ENCODE data around the gene LCN12.

The LCN12 gene

DNA sequence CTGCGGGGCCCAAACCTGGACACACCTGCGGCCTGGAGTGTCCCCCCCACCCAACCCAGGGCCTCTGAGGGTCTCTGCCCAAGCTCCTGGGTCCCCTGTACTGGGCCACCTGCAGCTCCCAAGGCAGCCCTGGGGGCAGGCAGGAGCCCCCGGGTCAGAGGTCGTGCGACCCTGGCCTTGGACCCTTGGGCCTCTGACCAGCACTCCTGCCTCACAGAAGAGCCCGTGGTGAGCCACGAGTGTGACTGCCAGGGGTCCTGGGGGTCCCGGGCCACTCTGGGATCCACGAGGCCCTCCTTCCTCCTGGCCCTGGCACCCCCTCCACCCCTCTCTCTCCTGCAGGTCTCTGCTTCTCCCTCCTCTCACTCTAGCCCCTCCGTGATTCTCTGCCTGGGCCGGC is 20.3 kb downstream of the LCN12 start:
- no peak for DNase-seq

DNA sequence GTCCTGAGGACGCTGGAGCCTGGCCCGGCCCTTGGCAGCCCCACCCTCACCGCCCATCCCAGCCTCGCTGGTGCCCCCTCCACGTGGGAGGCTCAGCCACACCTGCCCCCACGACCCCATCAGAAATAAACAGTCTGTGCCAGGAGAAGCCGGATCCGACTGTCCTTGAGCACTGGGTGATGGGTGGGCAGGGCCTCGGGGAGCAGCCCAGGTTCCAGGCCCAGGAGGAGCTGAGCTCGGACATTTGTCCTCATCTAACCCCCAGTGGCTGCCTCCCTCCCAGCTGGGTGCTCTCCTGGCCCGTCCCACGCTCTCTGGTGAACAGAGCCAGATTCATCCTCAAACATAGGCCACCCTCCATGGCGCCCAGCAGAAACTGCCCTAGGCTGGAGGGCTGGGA is 20.7 kb downstream of the LCN12 start:
- no peak for DNase-seq

DNA sequence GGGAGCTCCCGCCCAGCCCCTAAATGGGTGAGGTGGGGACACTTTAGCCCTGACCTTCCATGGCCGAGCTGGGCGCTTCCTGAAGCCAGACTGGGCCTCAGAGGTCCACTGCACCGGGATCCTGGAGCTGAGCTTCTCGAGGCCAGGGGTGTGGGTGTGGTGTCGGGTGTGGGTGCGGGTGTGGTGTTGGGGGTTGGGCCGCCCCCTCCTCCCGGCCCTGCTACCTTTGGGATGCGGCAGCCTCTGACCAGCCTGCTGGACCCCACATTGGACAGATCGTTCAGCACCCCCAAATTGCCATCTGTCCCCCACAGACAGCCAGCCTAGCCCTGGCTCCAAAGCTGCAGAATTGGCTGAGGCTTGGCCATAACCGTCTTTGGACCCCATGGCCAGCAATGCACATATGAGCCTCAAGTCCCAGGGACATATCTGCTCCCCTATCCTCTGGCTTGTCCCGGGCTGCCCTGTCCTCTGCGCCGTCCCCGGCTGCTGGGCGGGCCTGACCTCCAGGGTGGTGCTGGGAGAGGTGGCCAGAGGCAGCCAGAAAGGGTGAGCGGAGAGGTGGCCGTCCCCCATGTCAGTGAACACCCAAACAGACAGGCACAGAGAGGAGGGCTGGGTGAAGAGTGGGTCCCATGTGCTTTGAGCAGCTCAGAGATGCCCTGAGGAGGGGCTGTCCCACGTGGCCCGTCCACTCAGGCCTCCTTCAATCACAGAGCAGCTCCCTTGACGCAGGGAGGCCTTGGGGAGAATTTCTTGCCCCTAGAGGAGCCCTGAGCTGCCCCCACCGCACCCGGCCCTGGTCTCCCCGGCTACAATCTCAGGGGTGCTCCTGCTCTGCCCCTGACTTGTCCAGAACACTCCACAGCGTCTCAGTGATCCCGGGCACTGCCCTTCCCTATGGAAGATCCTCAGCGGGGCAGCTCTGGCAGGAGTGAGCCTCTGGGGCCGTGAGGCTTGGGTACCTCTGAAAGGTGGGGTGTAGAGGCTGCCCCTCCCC is 21.8 kb downstream of the LCN12 start:
- DNase-seq = no peak

- no peak for DNase-seq
Measured at GRCh38 chr9:136974817-136975535, 22.9 kb downstream of the LCN12 start.

DNA sequence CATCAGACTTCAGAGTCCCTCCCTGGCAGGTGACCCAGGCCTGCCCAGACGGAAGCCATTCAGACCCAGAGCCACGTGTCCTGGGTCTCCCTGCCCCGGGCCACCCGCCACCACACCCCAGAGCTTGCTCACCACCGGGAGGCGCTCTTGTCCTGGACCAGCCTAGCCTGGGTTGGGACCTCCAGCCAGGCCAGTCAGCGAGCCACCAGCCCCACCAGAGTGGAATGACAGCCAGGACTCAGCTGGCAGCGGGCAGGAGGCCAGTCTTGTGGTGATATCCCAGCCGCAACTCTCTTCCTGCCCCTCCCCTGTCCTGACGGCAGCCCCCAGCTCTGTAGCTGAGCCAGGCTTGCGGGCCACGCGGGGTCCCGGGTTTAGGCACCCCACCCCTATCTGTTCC is 23.6 kb downstream of the LCN12 start:
- DNase-seq = peak in 44 of 51 donors; percentile 30 to 89 (median 70)

GRCh38 chr9:136977223-136977622 is 25.1 kb downstream of the LCN12 start, which contains the start of gene PTGDS:
TSS of gene PTGDS (plus strand) at chr9:136977504. CDS start at chr9:136977579, 75 bp downstream.
- DNase-seq = peak; percentile 70 to 98 (median 93)

DNA sequence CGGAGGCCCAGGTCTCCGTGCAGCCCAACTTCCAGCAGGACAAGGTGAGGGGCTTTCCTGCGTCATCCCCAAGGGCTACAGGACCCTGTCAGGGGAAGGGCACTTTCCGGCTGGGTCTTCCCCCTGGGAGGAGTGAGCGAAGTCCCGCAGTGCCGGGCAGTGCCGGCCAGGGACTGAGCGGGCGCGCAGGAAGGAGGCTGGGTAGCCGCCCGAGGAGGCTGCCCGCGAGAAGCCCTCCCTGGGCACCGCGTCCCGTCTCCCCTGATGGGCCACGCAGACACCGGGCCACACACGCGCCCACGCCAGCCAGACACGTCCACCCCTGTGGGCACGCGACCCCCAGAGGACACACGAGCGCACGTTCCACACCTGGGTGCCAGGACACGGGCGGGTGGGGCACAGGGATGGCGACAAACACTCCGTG is 25.6 kb downstream of the LCN12 start:
- DNase-seq = peak in 3 of 51 donors; percentile 53 to 68 (median 56)

- DNase-seq = peak in 50 of 51 donors; percentile 44 to 99 (median 89)
Measured at GRCh38 chr9:136978073-136978864, 26.2 kb downstream of the LCN12 start.

GRCh38 chr9:136978865-136979544 is 26.9 kb downstream of the LCN12 start:
- DNase-seq = peak in 4 of 51 donors; percentile 42 to 71 (median 58)

DNA sequence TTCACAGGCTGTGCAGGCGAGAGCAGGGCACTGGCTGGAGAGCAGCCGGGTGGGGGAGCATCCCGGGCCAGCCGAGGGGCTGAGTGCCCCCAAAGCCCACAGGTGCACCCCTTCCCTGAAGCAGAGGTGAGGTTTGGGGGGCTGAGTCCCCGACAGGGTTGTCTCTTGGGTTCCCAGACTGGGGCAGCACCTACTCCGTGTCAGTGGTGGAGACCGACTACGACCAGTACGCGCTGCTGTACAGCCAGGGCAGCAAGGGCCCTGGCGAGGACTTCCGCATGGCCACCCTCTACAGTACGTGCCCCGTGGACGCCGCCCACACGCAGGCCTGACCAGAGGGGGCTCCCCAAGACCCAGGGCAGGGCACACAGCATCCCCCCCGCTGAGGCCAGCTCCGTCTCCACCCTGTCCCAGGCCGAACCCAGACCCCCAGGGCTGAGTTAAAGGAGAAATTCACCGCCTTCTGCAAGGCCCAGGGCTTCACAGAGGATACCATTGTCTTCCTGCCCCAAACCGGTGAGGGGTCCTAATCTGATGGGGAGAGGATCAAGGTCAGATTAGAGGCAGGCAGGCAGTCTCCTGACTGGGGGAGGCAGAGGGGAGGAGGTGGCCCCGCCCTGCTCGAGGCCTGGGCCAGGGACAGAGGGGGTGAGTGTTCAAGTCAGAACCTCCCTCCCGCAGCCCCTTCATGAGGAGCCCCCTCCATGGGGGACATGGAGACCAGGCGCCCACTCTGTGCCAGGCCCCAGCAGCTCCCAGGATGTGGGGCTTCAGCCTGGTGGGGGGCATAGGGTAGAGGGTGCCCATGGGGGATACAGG is 27.9 kb downstream of the LCN12 start:
- peak in 6 of 51 donors; percentile 17 to 58 (median 36) for DNase-seq

- DNase-seq = peak in 10 of 51 donors; percentile 26 to 81 (median 58)
Measured at GRCh38 chr9:136980669-136981478, 28.8 kb downstream of the LCN12 start.

DNA sequence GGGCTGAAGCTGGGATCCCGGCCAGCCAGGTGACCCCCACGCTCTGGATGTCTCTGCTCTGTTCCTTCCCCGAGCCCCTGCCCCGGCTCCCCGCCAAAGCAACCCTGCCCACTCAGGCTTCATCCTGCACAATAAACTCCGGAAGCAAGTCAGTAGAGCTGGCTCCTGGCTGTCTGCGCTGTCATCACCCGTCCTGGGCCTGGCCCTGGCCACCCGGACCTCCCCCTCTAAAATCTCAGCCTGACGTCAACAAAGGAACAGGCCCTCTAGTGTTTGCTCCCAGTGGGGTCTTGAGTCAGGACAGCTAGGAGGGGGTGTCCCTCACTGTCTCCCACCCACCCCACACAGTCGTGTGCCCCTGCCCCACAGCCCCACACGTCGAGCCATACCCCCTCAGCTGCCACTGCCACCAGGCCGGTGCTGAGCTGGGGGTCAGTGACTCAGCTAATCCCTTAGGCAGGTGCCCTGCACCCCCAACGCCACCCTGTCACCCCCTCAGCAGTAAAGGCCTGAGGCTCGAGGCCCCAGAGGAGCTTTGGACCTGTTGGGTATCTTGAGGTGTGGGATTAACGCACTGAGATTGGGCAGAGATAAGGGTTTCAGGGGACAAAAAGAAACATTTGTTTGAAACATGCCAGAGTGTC is 29.6 kb downstream of the LCN12 start:
- DNase-seq = peak in 39 of 51 donors; percentile 27 to 93 (median 72)

DNA sequence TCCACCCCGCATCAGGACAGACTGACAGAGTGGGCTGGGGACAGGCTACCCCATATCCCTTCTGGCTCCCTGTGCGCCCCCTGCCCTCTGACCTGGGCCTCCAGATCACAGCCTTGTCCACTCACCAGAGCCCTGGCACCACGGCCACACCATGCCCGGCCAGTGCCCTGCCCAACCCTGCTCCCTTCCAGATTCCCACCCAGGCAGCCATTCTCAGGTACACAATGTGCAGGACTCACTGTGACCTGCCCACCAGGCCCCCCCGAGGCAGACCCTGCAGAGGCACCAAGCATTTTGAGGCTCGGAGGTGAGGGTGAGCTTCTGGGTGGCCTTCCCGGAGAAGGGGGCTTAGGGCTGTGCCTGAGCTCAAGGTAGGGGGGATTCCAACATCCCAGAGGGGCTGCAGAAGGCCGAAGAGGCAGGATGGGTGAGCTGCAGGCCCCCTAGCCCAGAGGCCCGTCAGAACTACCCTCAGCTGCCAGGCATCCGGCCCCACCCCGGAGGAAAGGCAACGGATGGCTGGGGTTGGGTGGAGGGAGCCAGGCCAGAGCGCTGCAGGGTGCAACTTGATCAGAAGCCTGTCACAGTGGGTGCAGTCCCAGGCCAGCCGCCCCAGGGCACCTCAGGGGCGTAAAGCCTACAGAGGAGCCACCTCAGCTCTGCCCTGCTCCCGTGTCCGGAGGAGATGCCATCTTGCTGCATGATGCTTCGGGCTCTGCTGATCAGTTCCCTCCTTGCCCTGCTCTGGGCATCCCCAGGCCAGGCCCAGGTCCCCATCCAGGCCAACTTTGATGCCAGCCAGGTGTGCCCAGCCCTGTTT is 30.4 kb downstream of the LCN12 start, which contains the start of gene LCNL1:
Gene LCNL1 (plus strand): TSS at position 762 of the 820 bp plus-strand sequence. CDS start 594 bp downstream, outside the sequence.
- peak in 44 of 51 donors; percentile 49 to 92 (median 76) for DNase-seq

DNA sequence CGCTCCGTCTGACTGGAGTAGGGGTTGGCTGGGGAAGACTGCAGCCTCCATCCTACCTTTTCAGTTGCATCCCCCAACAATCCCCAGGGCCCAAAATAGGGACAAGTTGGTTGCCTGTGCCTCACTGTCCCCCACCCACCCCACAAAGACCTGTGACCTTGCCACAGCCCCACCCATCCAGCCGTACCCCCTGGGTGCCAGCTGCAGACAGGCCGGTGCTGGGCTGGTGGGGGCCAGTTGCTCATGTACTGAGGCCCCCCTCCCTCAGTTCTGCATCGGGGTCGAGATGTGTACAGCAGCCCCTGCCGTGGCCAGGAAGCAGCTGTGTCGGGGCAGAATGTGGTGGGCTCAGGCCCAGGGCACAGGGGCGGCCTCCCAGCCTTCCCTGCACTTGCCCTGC is 31.1 kb downstream of the LCN12 start:
- DNase-seq = peak in 17 of 51 donors; percentile 50 to 80 (median 72)

GRCh38 chr9:136983656-136984314 is 31.7 kb downstream of the LCN12 start:
- DNase-seq = peak in 5 of 51 donors; percentile 42 to 74 (median 46)

DNA sequence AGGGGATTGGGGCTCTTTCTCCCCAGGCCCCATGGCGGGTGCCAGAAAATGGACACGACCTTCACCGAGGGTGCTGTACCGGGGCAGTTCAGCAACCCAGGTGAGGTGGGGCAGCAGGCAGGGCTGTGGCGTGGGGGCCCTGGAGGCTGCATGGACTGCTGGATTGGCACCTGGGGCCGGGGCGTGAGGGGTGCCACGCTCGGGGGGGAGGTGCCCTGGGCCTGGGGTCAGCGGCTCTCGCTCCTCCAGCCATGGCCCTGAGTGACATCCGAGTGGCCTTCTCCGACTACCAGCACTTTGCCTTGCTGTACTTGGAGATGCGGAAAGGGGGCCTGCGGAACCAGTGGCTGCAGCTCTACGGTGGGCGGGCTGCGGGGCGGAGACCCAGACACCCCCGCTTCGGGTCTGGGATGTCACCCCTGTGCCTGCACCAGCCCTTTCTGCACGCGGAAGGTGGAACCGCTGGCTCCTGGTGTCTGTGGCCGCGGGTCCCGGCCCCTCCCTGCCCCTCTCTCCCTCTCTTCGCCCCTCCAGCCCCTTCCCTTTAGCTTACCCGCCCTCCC is 32.5 kb downstream of the LCN12 start:
- DNase-seq = peak in 3 of 51 donors; percentile 30 to 63 (median 59)
